Omental fat pad (tissue), 4 donors: ENCODE measurements around the gene LDLRAD2. TPM values are rescaled to one million over a fixed set of nuclear protein-coding genes. Genes with fewer than 3 reads are reported as not detected.

Experiments
- ATAC-seq: fragments of 150-250 bp; one replicate; pipeline ENCODE4 v1.9.1; 2016; ENCODE audit warnings: mild to moderate bottlenecking, moderate library complexity; ENCODE audit not compliant: low FRiP score
- DNase-seq: peaks from one replicate; pipeline ENCODE4 v3.0.0-alpha.2; 2019; ENCODE audit warnings: low spot score
- CTCF ChIP-seq, 3 donors: fragments of 450-650 bp; IDR thresholded peaks; one replicate each; pipeline ENCODE4 v1.5.1; 2016 to 2017; ENCODE audit warnings: antibody characterized with exemption in 3 of 3, mild to moderate bottlenecking in 3 of 3, moderate library complexity in 2 of 3
- total RNA-seq, 4 donors: library from RNA; depleted of rRNA; stranded (reverse); fragments of >200 nt; gene quantifications; one replicate each; pipeline ENCODE4 v1.1.0, GENCODE V29; 2016

LDLRAD2 gene
- total RNA-seq, 4 donors from 2014 or later: not detected

GRCh38 chr1:21852282-21853130, 40.4 kb downstream of the LDLRAD2 start:
- ATAC-seq: no peak
- TF ChIP-seq CTCF (IDR thresholded peaks at IDR 0.05): no peak
- no peak for DNase-seq

GRCh38 chr1:21853131-21853427, 41.0 kb downstream of the LDLRAD2 start:
- no peak for ATAC-seq
- DNase-seq: no peak
- TF ChIP-seq CTCF (IDR thresholded peaks at IDR 0.05): no peak

- TF ChIP-seq CTCF (IDR thresholded peaks at IDR 0.05): no peak
- DNase-seq (no peak), ATAC-seq (no peak)
Measured at GRCh38 chr1:21854090-21854750, 42.2 kb downstream of the LDLRAD2 start.

- no peak for TF ChIP-seq CTCF (IDR thresholded peaks at IDR 0.05)
- ATAC-seq (no peak), DNase-seq (no peak)
Measured at GRCh38 chr1:21854751-21855131, 42.7 kb downstream of the LDLRAD2 start.

GRCh38 chr1:21855257-21856096, 43.4 kb downstream of the LDLRAD2 start:
- ATAC-seq (no peak), DNase-seq (no peak)
- TF ChIP-seq CTCF (IDR thresholded peaks at IDR 0.05): no peak

- DNase-seq (no peak), ATAC-seq (no peak)
- TF ChIP-seq CTCF (IDR thresholded peaks at IDR 0.05): no peak
Measured at GRCh38 chr1:21857142-21857839, 45.2 kb downstream of the LDLRAD2 start.
